ENCODE measurements around the gene INSYN1.
"Not testable (repeated sequence)": the region's sequence is repeated elsewhere in the genome, so short reads cannot be mapped to it uniquely, and the experiment has no call there.

INSYN1 gene

GRCh38 chr15:73716417-73716816 is 36.7 kb downstream of the INSYN1 start:
- no peak overlapping the region for H3K4me3 ChIP-seq (ENCODE audit: low read depth, low read length)

GRCh38 chr15:73715417-73715816 is 37.7 kb downstream of the INSYN1 start:
- no peak overlapping the region for H3K4me3 ChIP-seq (ENCODE audit: low read depth, low read length)

GRCh38 chr15:73714695-73715301 is 38.4 kb downstream of the INSYN1 start:
- no peak overlapping the region for H3K4me3 ChIP-seq (ENCODE audit: low read depth, low read length)

- no peak overlapping the region for H3K4me3 ChIP-seq (ENCODE audit: low read depth, low read length)
These were observed 41.0 kb downstream of the INSYN1 start for GRCh38 chr15:73712107-73712506.

GRCh38 chr15:73711526-73711925 is 41.6 kb downstream of the INSYN1 start:
- H3K4me3 ChIP-seq (ENCODE audit: low read depth, low read length) = no peak overlapping the region

- no peak overlapping the region for H3K4me3 ChIP-seq (ENCODE audit: low read depth, low read length)
These were observed 42.8 kb downstream of the INSYN1 start for GRCh38 chr15:73710321-73710720.

GRCh38 chr15:73709686-73710085 is 43.5 kb downstream of the INSYN1 start:
- no peak overlapping the region for H3K4me3 ChIP-seq (ENCODE audit: low read depth, low read length)

- no peak overlapping the region for H3K4me3 ChIP-seq (ENCODE audit: low read depth, low read length)
These were observed 43.9 kb downstream of the INSYN1 start for GRCh38 chr15:73709241-73709640.

- H3K4me3 ChIP-seq (ENCODE audit: low read depth, low read length) = no peak overlapping the region
These were observed 44.5 kb downstream of the INSYN1 start for GRCh38 chr15:73708691-73709090.

GRCh38 chr15:73704869-73705645 is 48.1 kb downstream of the INSYN1 start:
- no peak overlapping the region for H3K4me3 ChIP-seq (ENCODE audit: low read depth, low read length)

- H3K4me3 ChIP-seq (ENCODE audit: low read depth, low read length) = not testable (repeated sequence)
These were observed 48.8 kb downstream of the INSYN1 start for GRCh38 chr15:73704142-73704868.

- H3K4me3 ChIP-seq (ENCODE audit: low read depth, low read length) = not testable (repeated sequence)
These were observed 49.5 kb downstream of the INSYN1 start for GRCh38 chr15:73703601-73704000.

- H3K4me3 ChIP-seq (ENCODE audit: low read depth, low read length) = not testable (repeated sequence)
These were observed 50.6 kb downstream of the INSYN1 start for GRCh38 chr15:73702311-73703239.

GRCh38 chr15:73700041-73700842 is 52.9 kb downstream of the INSYN1 start:
- no peak overlapping the region for H3K4me3 ChIP-seq (ENCODE audit: low read depth, low read length)

- no peak overlapping the region for H3K4me3 ChIP-seq (ENCODE audit: low read depth, low read length)
These were observed 53.7 kb downstream of the INSYN1 start for GRCh38 chr15:73699249-73700040.

- H3K4me3 ChIP-seq (ENCODE audit: low read depth, low read length) = no peak overlapping the region
These were observed 56.1 kb downstream of the INSYN1 start for GRCh38 chr15:73697033-73697467.

GRCh38 chr15:73696641-73697001 is 56.5 kb downstream of the INSYN1 start:
- no peak overlapping the region for H3K4me3 ChIP-seq (ENCODE audit: low read depth, low read length)

GRCh38 chr15:73695773-73696640 is 57.1 kb downstream of the INSYN1 start:
- no peak overlapping the region for H3K4me3 ChIP-seq (ENCODE audit: low read depth, low read length)
